WTC11 (cell line): ENCODE results near the gene ARMH4. TPM values are rescaled to one million over a fixed set of nuclear protein-coding genes. Genes with fewer than 3 reads are reported as not detected.

Experiments
- ATAC-seq: fragments of 200-7000 bp; cut with Tn5 transposase; 2 replicates; pipeline ENCODE4 v1.10.0; 2021; ENCODE audit warnings: mild to moderate bottlenecking, moderate library complexity
- CTCF ChIA-PET: fragments of 300-600 bp; sonication (Branson Sonifier 250); formaldehyde crosslinking; loops from one replicate; lab custom pipeline; 2021; ENCODE audit warnings: antibody characterized with exemption; lab: Charles Lee
- POLR2A ChIA-PET: fragments of 350-600 bp; sonication (Branson Sonifier 250); formaldehyde crosslinking; loops from one replicate; lab custom pipeline; 2021; ENCODE audit warnings: antibody characterized with exemption; lab: Charles Lee
- DNase-seq: peaks from one replicate; pipeline ENCODE4 v3.0.0; 2021; ENCODE audit warnings: low spot score
- H3K27ac Mint-ChIP-seq: 2 replicates; pipeline ENCODE4 v1.8.0; 2021; ENCODE audit warnings: mixed read lengths
- H3K27me3 Mint-ChIP-seq: 2 replicates; pipeline ENCODE4 v1.8.0; 2021; ENCODE audit warnings: low read depth, mild to moderate bottlenecking, moderate library complexity, mixed read lengths
- H3K36me3 Mint-ChIP-seq: 2 replicates; pipeline ENCODE4 v1.8.0; 2021; ENCODE audit warnings: mixed read lengths
- H3K4me1 Mint-ChIP-seq: 2 replicates; pipeline ENCODE4 v1.8.0; 2022; ENCODE audit warnings: mixed read lengths
- H3K4me3 Mint-ChIP-seq: 2 replicates; pipeline ENCODE4 v1.8.0; 2021; ENCODE audit warnings: mild to moderate bottlenecking, moderate library complexity, mixed read lengths
- H3K9me3 Mint-ChIP-seq: 2 replicates; pipeline ENCODE4 v1.8.0; 2021; ENCODE audit warnings: mixed read lengths
- CREM ChIP-seq: sonication (generic); formaldehyde crosslinking; IDR thresholded peaks from 2 replicates; pipeline ENCODE4 v1.8.1; 2022; ENCODE audit warnings: mild to moderate bottlenecking, missing genetic modification reagents, moderate library complexity
- ETV6 ChIP-seq: sonication (generic); formaldehyde crosslinking; IDR thresholded peaks from 2 replicates; pipeline ENCODE4 v1.8.1; 2022; ENCODE audit warnings: mild to moderate bottlenecking, missing genetic modification reagents
- FOXP1 ChIP-seq: sonication (generic); formaldehyde crosslinking; IDR thresholded peaks from 2 replicates; pipeline ENCODE4 v1.8.0; 2022; ENCODE audit warnings: missing genetic modification reagents, mild to moderate bottlenecking, moderate library complexity, borderline replicate concordance
- NFATC4 ChIP-seq: fragments of 250-450 bp; sonication (Bioruptor Pico); IDR thresholded peaks from 2 replicates; pipeline ENCODE4 v1.9.0; 2021; ENCODE audit warnings: mild to moderate bottlenecking
- NFE2L1 ChIP-seq: sonication (generic); formaldehyde crosslinking; IDR thresholded peaks from 2 replicates; pipeline ENCODE4 v1.8.1; 2023; ENCODE audit warnings: missing genetic modification reagents
- NFYB ChIP-seq: sonication (generic); formaldehyde crosslinking; conservative IDR thresholded peaks from 2 replicates; pipeline ENCODE4 v1.8.0; 2022; ENCODE audit warnings: low read depth, missing genetic modification reagents
- NR2C2 ChIP-seq: sonication (generic); formaldehyde crosslinking; IDR thresholded peaks from 2 replicates; pipeline ENCODE4 v1.8.0; 2022; ENCODE audit warnings: mild to moderate bottlenecking, missing genetic modification reagents
- TEAD1 ChIP-seq: sonication (generic); formaldehyde crosslinking; IDR thresholded peaks from 2 replicates; pipeline ENCODE4 v1.8.0; 2022; ENCODE audit warnings: mild to moderate bottlenecking, missing genetic modification reagents
- ZNF138 ChIP-seq: sonication (generic); formaldehyde crosslinking; conservative IDR thresholded peaks from 2 replicates; pipeline ENCODE4 v1.8.1; 2022; ENCODE audit warnings: mild to moderate bottlenecking, moderate library complexity, missing genetic modification reagents
- ZNF232 ChIP-seq: sonication (generic); formaldehyde crosslinking; IDR thresholded peaks from 2 replicates; pipeline ENCODE4 v1.8.0; 2022; ENCODE audit warnings: mild to moderate bottlenecking, missing genetic modification reagents
- ZNF263 ChIP-seq: sonication (generic); formaldehyde crosslinking; IDR thresholded peaks from 2 replicates; pipeline ENCODE4 v1.8.1; 2022; ENCODE audit warnings: low read depth, mild to moderate bottlenecking, moderate library complexity, missing genetic modification reagents
- ZNF317 ChIP-seq: sonication (generic); formaldehyde crosslinking; IDR thresholded peaks from 2 replicates; pipeline ENCODE4 v1.8.1; 2023; ENCODE audit warnings: low read depth, mild to moderate bottlenecking, moderate library complexity, missing genetic modification reagents, borderline replicate concordance
- ZNF416 ChIP-seq: fragments of 250-450 bp; sonication (Bioruptor Pico); IDR thresholded peaks from 2 replicates; pipeline ENCODE4 v1.9.0; 2021; ENCODE audit warnings: mild to moderate bottlenecking, inconsistent platforms
- total RNA-seq: library from RNA; stranded (reverse); gene quantifications from 3 replicates; pipeline ENCODE4 v1.2.3, GENCODE V29; 2021
- TF ChIP-seq, protein P1 (sequence below): sonication (generic); formaldehyde crosslinking; IDR thresholded peaks from 2 replicates; pipeline ENCODE4 v1.8.1; 2023; ENCODE audit warnings: mild to moderate bottlenecking, missing genetic modification reagents
- TF ChIP-seq, protein P2 (sequence below): sonication (generic); formaldehyde crosslinking; IDR thresholded peaks from 2 replicates; pipeline ENCODE4 v1.8.0; 2023; ENCODE audit warnings: missing genetic modification reagents, mild to moderate bottlenecking, borderline replicate concordance
- TF ChIP-seq, protein P3 (sequence below): fragments of 250-450 bp; sonication (Bioruptor Pico); IDR thresholded peaks from 2 replicates; pipeline ENCODE4 v1.9.0; 2021; ENCODE audit warnings: mild to moderate bottlenecking
- TF ChIP-seq, protein P4 (sequence below): sonication (generic); formaldehyde crosslinking; conservative IDR thresholded peaks from 2 replicates; pipeline ENCODE4 v1.8.1; 2022; ENCODE audit warnings: mild to moderate bottlenecking, missing genetic modification reagents
- TF ChIP-seq, protein P5 (sequence below): sonication (generic); formaldehyde crosslinking; IDR thresholded peaks from 2 replicates; pipeline ENCODE4 v1.8.0; 2022; ENCODE audit warnings: missing genetic modification reagents

The ARMH4 gene
- total RNA-seq, 1 experiment from 2014 or later, result 12.2 TPM

DNA sequence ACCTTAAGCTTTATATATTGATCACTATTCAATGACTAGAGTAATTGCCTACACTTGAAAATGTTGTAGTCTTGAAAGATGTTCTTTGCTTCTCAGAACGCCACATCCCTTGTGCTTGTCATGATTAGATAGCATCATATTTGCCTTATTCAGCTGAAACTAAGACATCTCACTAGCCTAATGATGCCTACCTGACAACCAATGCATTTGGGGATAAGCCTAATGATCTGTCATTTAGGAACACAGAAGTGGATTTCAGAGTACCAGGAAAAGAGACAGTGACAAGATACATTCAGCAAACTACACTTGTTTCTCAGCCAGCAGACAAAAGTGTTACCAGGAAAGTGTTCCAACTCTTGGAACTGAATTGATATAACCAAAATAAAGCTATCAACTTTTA, 83.7 kb downstream of the ARMH4 start:
- ChIA-PET CTCF (interaction anchor here (0.8 kb wide), 1 partner anchor 541 kb away, joined by 3 read pairs; no protein-coding TSS in a partner anchor), POLR2A (no interaction called here)
- no peak overlapping the region for H3K4me3 Mint-ChIP-seq
- H3K27ac Mint-ChIP-seq, result no peak overlapping the region
- DNase-seq (no peak), ATAC-seq (no peak)
- TF ChIP-seq ETV6 (CRISPR knock-in tag) (no peak), FOXP1 (no peak), NFATC4 (CRISPR knock-in tag) (no peak), ZNF138 (CRISPR knock-in tag) (no peak), NR2C2 (CRISPR knock-in tag) (no peak), NFE2L1 (no peak)
- TF ChIP-seq, protein P1, sequence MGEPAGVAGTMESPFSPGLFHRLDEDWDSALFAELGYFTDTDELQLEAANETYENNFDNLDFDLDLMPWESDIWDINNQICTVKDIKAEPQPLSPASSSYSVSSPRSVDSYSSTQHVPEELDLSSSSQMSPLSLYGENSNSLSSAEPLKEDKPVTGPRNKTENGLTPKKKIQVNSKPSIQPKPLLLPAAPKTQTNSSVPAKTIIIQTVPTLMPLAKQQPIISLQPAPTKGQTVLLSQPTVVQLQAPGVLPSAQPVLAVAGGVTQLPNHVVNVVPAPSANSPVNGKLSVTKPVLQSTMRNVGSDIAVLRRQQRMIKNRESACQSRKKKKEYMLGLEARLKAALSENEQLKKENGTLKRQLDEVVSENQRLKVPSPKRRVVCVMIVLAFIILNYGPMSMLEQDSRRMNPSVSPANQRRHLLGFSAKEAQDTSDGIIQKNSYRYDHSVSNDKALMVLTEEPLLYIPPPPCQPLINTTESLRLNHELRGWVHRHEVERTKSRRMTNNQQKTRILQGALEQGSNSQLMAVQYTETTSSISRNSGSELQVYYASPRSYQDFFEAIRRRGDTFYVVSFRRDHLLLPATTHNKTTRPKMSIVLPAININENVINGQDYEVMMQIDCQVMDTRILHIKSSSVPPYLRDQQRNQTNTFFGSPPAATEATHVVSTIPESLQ (CRISPR knock-in tag), result no peak
- TF ChIP-seq, protein P2, sequence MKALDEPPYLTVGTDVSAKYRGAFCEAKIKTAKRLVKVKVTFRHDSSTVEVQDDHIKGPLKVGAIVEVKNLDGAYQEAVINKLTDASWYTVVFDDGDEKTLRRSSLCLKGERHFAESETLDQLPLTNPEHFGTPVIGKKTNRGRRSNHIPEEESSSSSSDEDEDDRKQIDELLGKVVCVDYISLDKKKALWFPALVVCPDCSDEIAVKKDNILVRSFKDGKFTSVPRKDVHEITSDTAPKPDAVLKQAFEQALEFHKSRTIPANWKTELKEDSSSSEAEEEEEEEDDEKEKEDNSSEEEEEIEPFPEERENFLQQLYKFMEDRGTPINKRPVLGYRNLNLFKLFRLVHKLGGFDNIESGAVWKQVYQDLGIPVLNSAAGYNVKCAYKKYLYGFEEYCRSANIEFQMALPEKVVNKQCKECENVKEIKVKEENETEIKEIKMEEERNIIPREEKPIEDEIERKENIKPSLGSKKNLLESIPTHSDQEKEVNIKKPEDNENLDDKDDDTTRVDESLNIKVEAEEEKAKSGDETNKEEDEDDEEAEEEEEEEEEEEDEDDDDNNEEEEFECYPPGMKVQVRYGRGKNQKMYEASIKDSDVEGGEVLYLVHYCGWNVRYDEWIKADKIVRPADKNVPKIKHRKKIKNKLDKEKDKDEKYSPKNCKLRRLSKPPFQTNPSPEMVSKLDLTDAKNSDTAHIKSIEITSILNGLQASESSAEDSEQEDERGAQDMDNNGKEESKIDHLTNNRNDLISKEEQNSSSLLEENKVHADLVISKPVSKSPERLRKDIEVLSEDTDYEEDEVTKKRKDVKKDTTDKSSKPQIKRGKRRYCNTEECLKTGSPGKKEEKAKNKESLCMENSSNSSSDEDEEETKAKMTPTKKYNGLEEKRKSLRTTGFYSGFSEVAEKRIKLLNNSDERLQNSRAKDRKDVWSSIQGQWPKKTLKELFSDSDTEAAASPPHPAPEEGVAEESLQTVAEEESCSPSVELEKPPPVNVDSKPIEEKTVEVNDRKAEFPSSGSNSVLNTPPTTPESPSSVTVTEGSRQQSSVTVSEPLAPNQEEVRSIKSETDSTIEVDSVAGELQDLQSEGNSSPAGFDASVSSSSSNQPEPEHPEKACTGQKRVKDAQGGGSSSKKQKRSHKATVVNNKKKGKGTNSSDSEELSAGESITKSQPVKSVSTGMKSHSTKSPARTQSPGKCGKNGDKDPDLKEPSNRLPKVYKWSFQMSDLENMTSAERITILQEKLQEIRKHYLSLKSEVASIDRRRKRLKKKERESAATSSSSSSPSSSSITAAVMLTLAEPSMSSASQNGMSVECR (CRISPR knock-in tag), result no peak
- TF ChIP-seq, protein P3, sequence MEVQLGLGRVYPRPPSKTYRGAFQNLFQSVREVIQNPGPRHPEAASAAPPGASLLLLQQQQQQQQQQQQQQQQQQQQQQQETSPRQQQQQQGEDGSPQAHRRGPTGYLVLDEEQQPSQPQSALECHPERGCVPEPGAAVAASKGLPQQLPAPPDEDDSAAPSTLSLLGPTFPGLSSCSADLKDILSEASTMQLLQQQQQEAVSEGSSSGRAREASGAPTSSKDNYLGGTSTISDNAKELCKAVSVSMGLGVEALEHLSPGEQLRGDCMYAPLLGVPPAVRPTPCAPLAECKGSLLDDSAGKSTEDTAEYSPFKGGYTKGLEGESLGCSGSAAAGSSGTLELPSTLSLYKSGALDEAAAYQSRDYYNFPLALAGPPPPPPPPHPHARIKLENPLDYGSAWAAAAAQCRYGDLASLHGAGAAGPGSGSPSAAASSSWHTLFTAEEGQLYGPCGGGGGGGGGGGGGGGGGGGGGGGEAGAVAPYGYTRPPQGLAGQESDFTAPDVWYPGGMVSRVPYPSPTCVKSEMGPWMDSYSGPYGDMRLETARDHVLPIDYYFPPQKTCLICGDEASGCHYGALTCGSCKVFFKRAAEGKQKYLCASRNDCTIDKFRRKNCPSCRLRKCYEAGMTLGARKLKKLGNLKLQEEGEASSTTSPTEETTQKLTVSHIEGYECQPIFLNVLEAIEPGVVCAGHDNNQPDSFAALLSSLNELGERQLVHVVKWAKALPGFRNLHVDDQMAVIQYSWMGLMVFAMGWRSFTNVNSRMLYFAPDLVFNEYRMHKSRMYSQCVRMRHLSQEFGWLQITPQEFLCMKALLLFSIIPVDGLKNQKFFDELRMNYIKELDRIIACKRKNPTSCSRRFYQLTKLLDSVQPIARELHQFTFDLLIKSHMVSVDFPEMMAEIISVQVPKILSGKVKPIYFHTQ (CRISPR knock-in tag), result no peak
- H3K36me3 Mint-ChIP-seq, result no peaks in the 10 kb centered on the region
- H3K9me3 Mint-ChIP-seq, result no peaks in the 10 kb centered on the region
- no peaks in the 10 kb centered on the region for H3K4me1 Mint-ChIP-seq
- H3K27me3 Mint-ChIP-seq, result no peaks in the 10 kb centered on the region

DNA sequence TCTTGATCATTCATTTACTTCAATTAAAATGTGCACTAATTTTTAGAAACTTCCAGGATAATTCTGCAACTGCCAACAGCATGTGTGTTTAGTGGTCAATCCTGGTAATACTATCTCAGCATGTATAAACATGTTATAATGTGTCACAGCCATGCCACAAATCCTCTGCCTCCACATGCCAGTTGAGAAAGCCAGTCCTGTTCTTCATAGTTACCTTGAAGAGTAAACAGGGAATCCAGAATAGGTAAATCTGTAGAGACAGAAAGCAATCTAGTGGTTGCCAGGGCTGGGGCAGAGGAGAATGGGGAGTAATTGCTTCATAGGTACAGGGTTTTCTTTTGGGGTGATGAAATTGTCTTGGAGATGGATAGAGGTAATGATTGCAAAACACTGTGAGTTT, 85.9 kb downstream of the ARMH4 start:
- POLR2A ChIA-PET, result no interaction called here

DNA sequence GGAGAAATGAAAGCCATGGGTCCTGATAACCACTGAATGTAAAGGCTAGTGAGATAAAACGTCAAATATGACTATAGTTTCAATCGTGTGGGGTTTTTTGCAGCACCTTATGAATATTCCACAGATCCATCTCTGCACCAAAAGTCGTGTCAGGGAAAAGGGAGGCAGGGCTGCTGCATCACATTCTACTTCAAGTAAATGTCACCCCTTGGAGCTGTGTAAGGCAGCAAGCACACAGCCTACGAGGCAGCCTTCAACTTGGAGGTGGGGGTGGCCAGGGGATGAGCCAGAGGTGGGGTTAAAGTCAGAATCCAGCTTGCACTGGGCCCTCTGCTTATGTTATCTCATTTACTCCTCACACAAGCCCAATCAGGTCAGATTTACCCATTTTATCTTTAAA, 90.4 kb downstream of the ARMH4 start:
- peaks cover 7% of the 10 kb centered on the region for H3K4me1 Mint-ChIP-seq
- CTCF ChIA-PET, result interaction anchor here (1.4 kb wide), 1 partner anchor 190 kb away, joined by 4 read pairs; no protein-coding TSS in a partner anchor
- DNase-seq (no peak), ATAC-seq (no peak)
- H3K9me3 Mint-ChIP-seq, result no peaks in the 10 kb centered on the region
- no peak overlapping the region for H3K27ac Mint-ChIP-seq
- H3K27me3 Mint-ChIP-seq, result no peaks in the 10 kb centered on the region
- POLR2A ChIA-PET, result no interaction called here
- no peaks in the 10 kb centered on the region for H3K36me3 Mint-ChIP-seq
- H3K4me3 Mint-ChIP-seq, result no peak overlapping the region
- TF ChIP-seq ZNF263 (CRISPR knock-in tag), result no peak
- TF ChIP-seq, protein P4, sequence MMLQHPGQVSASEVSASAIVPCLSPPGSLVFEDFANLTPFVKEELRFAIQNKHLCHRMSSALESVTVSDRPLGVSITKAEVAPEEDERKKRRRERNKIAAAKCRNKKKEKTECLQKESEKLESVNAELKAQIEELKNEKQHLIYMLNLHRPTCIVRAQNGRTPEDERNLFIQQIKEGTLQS, result no peak
- TF ChIP-seq NFYB, result no peak
- no peak for TF ChIP-seq ZNF317 (CRISPR knock-in tag)
- TF ChIP-seq NFATC4 (CRISPR knock-in tag), result no peak
- no peak for TF ChIP-seq ZNF416 (CRISPR knock-in tag)
- no peak for TF ChIP-seq CREM
- TF ChIP-seq, protein P5, sequence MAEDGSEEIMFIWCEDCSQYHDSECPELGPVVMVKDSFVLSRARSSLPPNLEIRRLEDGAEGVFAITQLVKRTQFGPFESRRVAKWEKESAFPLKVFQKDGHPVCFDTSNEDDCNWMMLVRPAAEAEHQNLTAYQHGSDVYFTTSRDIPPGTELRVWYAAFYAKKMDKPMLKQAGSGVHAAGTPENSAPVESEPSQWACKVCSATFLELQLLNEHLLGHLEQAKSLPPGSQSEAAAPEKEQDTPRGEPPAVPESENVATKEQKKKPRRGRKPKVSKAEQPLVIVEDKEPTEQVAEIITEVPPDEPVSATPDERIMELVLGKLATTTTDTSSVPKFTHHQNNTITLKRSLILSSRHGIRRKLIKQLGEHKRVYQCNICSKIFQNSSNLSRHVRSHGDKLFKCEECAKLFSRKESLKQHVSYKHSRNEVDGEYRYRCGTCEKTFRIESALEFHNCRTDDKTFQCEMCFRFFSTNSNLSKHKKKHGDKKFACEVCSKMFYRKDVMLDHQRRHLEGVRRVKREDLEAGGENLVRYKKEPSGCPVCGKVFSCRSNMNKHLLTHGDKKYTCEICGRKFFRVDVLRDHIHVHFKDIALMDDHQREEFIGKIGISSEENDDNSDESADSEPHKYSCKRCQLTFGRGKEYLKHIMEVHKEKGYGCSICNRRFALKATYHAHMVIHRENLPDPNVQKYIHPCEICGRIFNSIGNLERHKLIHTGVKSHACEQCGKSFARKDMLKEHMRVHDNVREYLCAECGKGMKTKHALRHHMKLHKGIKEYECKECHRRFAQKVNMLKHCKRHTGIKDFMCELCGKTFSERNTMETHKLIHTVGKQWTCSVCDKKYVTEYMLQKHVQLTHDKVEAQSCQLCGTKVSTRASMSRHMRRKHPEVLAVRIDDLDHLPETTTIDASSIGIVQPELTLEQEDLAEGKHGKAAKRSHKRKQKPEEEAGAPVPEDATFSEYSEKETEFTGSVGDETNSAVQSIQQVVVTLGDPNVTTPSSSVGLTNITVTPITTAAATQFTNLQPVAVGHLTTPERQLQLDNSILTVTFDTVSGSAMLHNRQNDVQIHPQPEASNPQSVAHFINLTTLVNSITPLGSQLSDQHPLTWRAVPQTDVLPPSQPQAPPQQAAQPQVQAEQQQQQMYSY (CRISPR knock-in tag), result no peak
- no peak for TF ChIP-seq ETV6 (CRISPR knock-in tag)
- TF ChIP-seq TEAD1 (CRISPR knock-in tag), result no peak
- TF ChIP-seq, protein P1 (CRISPR knock-in tag), result no peak

More for the DNA sequence above, 85.9 kb downstream of the ARMH4 start:
- peaks cover 3% of the 10 kb centered on the region for H3K4me1 Mint-ChIP-seq
- H3K27ac Mint-ChIP-seq, result no peak overlapping the region
- no peaks in the 10 kb centered on the region for H3K36me3 Mint-ChIP-seq
- no peaks in the 10 kb centered on the region for H3K27me3 Mint-ChIP-seq
- H3K9me3 Mint-ChIP-seq, result no peaks in the 10 kb centered on the region
- no peak for ATAC-seq
- H3K4me3 Mint-ChIP-seq, result no peak overlapping the region
- TF ChIP-seq ZNF232, result no peak
- CTCF ChIA-PET, result no interaction called here
- no peak for DNase-seq
